GM23248 (cell line): Measurements from ENCODE around the gene UBR3. TPM values are rescaled to one million over a fixed set of nuclear protein-coding genes. Genes with fewer than 3 reads are reported as not detected.
A peak's percentile ranks its signal among the peaks of the same experiment; 100 is the strongest.

Experiments
- DNase-seq: peaks from one replicate; pipeline ENCODE4 v3.0.0-alpha.2; 2015
- H2AFZ ChIP-seq: fragments of 200-600 bp; sonication (generic); 2 replicates; pipeline ENCODE4 v1.6.1; 2016; ENCODE audit warnings: antibody characterized with exemption
- H3F3A ChIP-seq: fragments of 200-600 bp; sonication (generic); 2 replicates; pipeline ENCODE4 v1.6.1; 2016; ENCODE audit warnings: mild to moderate bottlenecking, antibody characterized with exemption, mixed run types; ENCODE audit not compliant: insufficient read depth
- H3K27ac ChIP-seq: fragments of 200-600 bp; sonication (generic); 2 replicates; pipeline ENCODE4 v1.5.1; 2016; ENCODE audit warnings: mild to moderate bottlenecking
- H3K27me3 ChIP-seq: fragments of 200-600 bp; sonication (generic); replicated peaks from 2 replicates; pipeline ENCODE4 v1.6.1; 2016; ENCODE audit warnings: mild to moderate bottlenecking; ENCODE audit not compliant: insufficient read depth
- H3K36me3 ChIP-seq: fragments of 200-600 bp; sonication (generic); 2 replicates; pipeline ENCODE4 v1.6.1; 2016; ENCODE audit warnings: low read depth, mild to moderate bottlenecking
- H3K4me1 ChIP-seq: fragments of 200-600 bp; sonication (generic); 2 replicates; pipeline ENCODE4 v1.6.1; 2016; ENCODE audit warnings: mild to moderate bottlenecking; ENCODE audit not compliant: insufficient read depth
- H3K4me2 ChIP-seq: fragments of 200-600 bp; sonication (generic); one replicate; pipeline ENCODE4 v1.6.1; 2016; ENCODE audit warnings: mild to moderate bottlenecking; ENCODE audit not compliant: unreplicated experiment
- H3K4me3 ChIP-seq: fragments of 200-600 bp; sonication (generic); 2 replicates; pipeline ENCODE4 v1.5.1; 2016; ENCODE audit warnings: mild to moderate bottlenecking
- H3K79me2 ChIP-seq: fragments of 200-600 bp; sonication (generic); 2 replicates; pipeline ENCODE4 v1.6.1; 2016; ENCODE audit warnings: mild to moderate bottlenecking; ENCODE audit not compliant: insufficient read depth
- H3K9ac ChIP-seq: fragments of 200-600 bp; sonication (generic); 2 replicates; pipeline ENCODE4 v1.6.1; 2016; ENCODE audit warnings: mild to moderate bottlenecking
- H3K9me2 ChIP-seq: fragments of 200-600 bp; sonication (generic); 2 replicates; pipeline ENCODE4 v1.6.1; 2016; ENCODE audit warnings: mixed run types, mild to moderate bottlenecking, moderate library complexity; ENCODE audit not compliant: insufficient read depth
- H3K9me3 ChIP-seq: fragments of 200-600 bp; sonication (generic); one replicate; pipeline ENCODE4 v1.6.1; 2017; ENCODE audit warnings: low read depth
- H4K20me1 ChIP-seq: fragments of 200-600 bp; sonication (generic); 2 replicates; pipeline ENCODE4 v1.6.0; 2016; ENCODE audit not compliant: insufficient read depth
- EZH2 ChIP-seq: fragments of 200-600 bp; sonication (generic); IDR thresholded peaks from 2 replicates; pipeline ENCODE4 v1.6.1; 2018; ENCODE audit warnings: antibody characterized with exemption, mild to moderate bottlenecking; ENCODE audit not compliant: insufficient read depth, poor library complexity, severe bottlenecking
- EZH2phosphoT487 ChIP-seq: fragments of 200-600 bp; sonication (generic); IDR thresholded peaks from 2 replicates; pipeline ENCODE4 v1.6.1; 2018; ENCODE audit warnings: antibody characterized with exemption, moderate library complexity, mild to moderate bottlenecking, low read depth; ENCODE audit not compliant: insufficient read depth
- WGBS, 2 experiments: methylation state at CpG; one replicate each; pipeline ENCODE4 v1.1.6; 2015 to 2017; ENCODE audit warnings: low lambda C conversion rate in 2 of 2, low coverage in 1 of 2; ENCODE audit errors: missing lambda C conversion rate in 2 of 2; 5-methylcytosine and 5-hydroxymethylcytosine counted together
- in situ Hi-C: fragments of 300-500 bp; cut with MboI; formaldehyde crosslinking; loops from 2 replicates; pipeline ENCODE4 v1.15.0; 2020
- polyA plus RNA-seq: library from polyadenylated mRNA; unstranded; fragments of >200 nt; fragmentation: Nextera tagmentation; extraction: Ambion mirVana; gene quantifications from 2 replicates; pipeline ENCODE4 v1.2.1, GENCODE V29; 2016
- total RNA-seq: library from RNA; depleted of rRNA; stranded (reverse); fragments of >200 nt; shearing (Covaris generic); gene quantifications from 2 replicates; pipeline ENCODE4 v1.2.3, GENCODE V29; 2014

The UBR3 gene
- total and polyA plus RNA-seq, 2 experiments from 2014 or later = 8.9 to 22.4 TPM

GRCh38 chr2:169975221-169975620, 148.0 kb downstream of the UBR3 start:
- no peak overlapping the region for H3K4me2 ChIP-seq
- H3K9ac ChIP-seq = no peak overlapping the region
- H3K27ac ChIP-seq = no peak overlapping the region
- no peaks in the 10 kb centered on the region for H4K20me1 ChIP-seq
- TF ChIP-seq EZH2phosphoT487 (no peak), EZH2 (no peak)
- no peaks in the 10 kb centered on the region for H3F3A ChIP-seq
- no peaks in the 10 kb centered on the region for H3K4me1 ChIP-seq
- H3K27me3 ChIP-seq = no peaks in the 10 kb centered on the region
- H3K36me3 ChIP-seq = 0 out of 2 replicates have a peak, but pooled peaks cover 6% of the 10 kb centered on the region
- H3K9me2 ChIP-seq = no peaks in the 10 kb centered on the region
- no peak overlapping the region for H2AFZ ChIP-seq
- 11 to 18% methylated on average over 3 of the region's 3 CpGs for WGBS, 2 experiments
- in situ Hi-C loops = no loop called here
- DNase-seq = no peak
- H3K79me2 ChIP-seq = peaks cover 40% of the 10 kb centered on the region
- H3K4me3 ChIP-seq = no peak overlapping the region
- H3K9me3 ChIP-seq = peaks cover 8% of the 10 kb centered on the region

DNA sequence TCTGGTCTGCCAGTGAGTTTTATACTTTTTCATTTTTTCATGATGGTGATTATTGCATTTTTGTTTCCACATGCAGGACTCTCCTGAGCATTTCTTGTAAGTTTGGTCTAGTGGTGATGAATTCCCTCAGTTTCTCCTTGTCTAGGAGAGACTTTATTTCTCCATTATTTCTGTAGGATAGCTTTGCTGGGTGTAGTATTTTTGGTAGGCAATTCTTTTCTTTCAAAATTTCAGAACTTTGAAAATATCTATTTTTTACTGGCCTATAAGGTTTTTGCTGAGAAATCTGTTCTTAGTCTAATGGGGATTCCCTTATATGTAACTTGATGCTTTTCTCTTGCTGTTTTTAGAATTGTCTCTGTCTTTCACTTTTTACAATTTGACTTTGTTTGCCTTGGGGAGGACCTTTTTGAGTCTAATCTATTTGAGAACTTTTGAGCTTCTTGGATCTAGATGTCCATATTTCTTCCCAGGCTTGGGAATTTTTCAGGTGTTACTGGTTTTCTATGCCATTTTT, 149.1 kb downstream of the UBR3 start:
- peaks cover 8% of the 10 kb centered on the region for H3K9me3 ChIP-seq
- TF ChIP-seq EZH2 (no peak), EZH2phosphoT487 (no peak)
- no peaks in the 10 kb centered on the region for H3K9me2 ChIP-seq
- H3K4me2 ChIP-seq = no peak overlapping the region
- H3K27me3 ChIP-seq = no peaks in the 10 kb centered on the region
- 0 out of 2 replicates have a peak, but pooled peaks cover 6% of the 10 kb centered on the region for H3K36me3 ChIP-seq
- H4K20me1 ChIP-seq = no peaks in the 10 kb centered on the region
- no peak overlapping the region for H2AFZ ChIP-seq
- no peak overlapping the region for H3K9ac ChIP-seq
- no peak for DNase-seq
- H3K79me2 ChIP-seq = peaks cover 40% of the 10 kb centered on the region
- in situ Hi-C loops = no loop called here
- no peak overlapping the region for H3K4me3 ChIP-seq
- no peaks in the 10 kb centered on the region for H3F3A ChIP-seq
- no peak overlapping the region for H3K27ac ChIP-seq
- H3K4me1 ChIP-seq = no peaks in the 10 kb centered on the region

DNA sequence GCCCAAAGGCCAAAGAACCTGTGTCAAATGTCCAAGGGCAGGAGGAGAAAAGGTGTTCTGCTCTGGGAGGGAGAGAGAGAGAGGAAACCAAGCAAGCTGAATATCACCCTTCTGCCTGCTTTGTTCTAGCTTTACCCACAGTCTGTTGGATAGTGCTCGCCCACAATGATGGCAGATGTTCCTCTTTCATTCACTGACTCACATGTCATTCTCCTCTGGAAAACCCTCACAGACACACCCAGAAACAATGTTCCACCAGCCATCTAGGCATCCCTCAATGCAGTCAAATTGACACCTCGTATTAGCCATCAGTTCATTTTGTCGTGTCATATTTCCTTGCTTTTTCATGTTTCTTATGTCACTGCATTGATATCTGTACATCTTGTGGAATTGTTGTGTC, 150.3 kb downstream of the UBR3 start:
- no peak overlapping the region for H3K4me2 ChIP-seq
- H2AFZ ChIP-seq = no peak overlapping the region
- peaks cover 40% of the 10 kb centered on the region for H3K79me2 ChIP-seq
- H4K20me1 ChIP-seq = no peaks in the 10 kb centered on the region
- in situ Hi-C loops = no loop called here
- WGBS, 2 experiments = 84 to 90% methylated on average over 3 of the region's 3 CpGs
- peaks cover 8% of the 10 kb centered on the region for H3K9me3 ChIP-seq
- no peak overlapping the region for H3K27ac ChIP-seq
- H3K4me3 ChIP-seq = no peak overlapping the region
- no peak overlapping the region for H3K9ac ChIP-seq
- H3F3A ChIP-seq = no peaks in the 10 kb centered on the region
- H3K9me2 ChIP-seq = no peaks in the 10 kb centered on the region
- H3K4me1 ChIP-seq = no peaks in the 10 kb centered on the region
- DNase-seq = peak; percentile 8
- 0 out of 2 replicates have a peak, but pooled peaks cover 6% of the 10 kb centered on the region for H3K36me3 ChIP-seq
- no peaks in the 10 kb centered on the region for H3K27me3 ChIP-seq
- no peak for TF ChIP-seq EZH2phosphoT487
- TF ChIP-seq EZH2 = no peak

DNA sequence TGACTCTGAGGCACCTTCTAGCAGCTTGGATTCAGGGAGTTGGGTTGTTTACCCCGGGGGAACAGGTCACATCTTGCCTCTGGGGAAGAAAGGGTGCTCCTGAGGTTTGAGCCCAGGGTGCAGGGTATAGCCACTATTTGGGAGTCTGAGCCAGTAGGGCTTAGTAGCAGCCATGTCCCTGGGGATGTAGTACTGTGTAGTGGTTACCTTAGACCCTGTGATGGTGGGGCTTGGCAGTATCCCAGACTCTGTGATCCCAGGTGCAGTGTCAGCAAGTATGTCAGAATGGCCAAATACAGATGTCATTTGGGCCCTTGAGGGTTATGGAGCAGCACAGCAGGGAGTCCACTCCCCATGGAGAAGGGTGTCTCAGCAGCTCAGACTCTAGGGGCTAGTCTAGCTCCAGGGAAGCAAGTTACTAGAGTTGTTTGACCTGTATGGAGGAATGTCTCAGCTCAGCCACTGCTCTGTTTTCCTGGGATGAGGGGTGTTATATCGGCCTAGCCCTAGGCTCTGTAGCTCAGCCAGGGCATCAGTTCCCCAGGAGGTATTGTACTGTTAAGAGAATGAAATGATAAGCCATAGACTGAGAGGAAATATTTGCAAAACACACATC, 151.3 kb downstream of the UBR3 start:
- in situ Hi-C loops = no loop called here
- peaks cover 40% of the 10 kb centered on the region for H3K79me2 ChIP-seq
- WGBS, 2 experiments = 93 to 94% methylated on average over 2 of the region's 2 CpGs

More for the DNA sequence above, 151.3 kb downstream of the UBR3 start:
- Histone ChIP-seq H3K9me3 (peaks cover 8% of the 10 kb centered on the region), H3K36me3 (0 out of 2 replicates have a peak, but pooled peaks cover 6% of the 10 kb centered on the region), H3K9ac (no peak overlapping the region), H3K27me3 (no peaks in the 10 kb centered on the region), H3K27ac (no peak overlapping the region), H3F3A (no peaks in the 10 kb centered on the region), H3K9me2 (no peaks in the 10 kb centered on the region), H2AFZ (no peak overlapping the region), H3K4me2 (no peak overlapping the region), H4K20me1 (no peaks in the 10 kb centered on the region), H3K4me1 (no peaks in the 10 kb centered on the region), H3K4me3 (no peak overlapping the region)
- no peak for DNase-seq
- TF ChIP-seq EZH2phosphoT487 (no peak), EZH2 (no peak)
